HG03354 (cell line): ENCODE measurements around the gene NPHP1.
"Not testable (repeated sequence)": the region's sequence is repeated elsewhere in the genome, so short reads cannot be mapped to it uniquely, and the experiment has no call there.

Experiments used
- ATAC-seq: cut with Tn5 transposase; IDR thresholded peaks from one replicate; pipeline ENCODE4 v1.9.1; 2021; ENCODE audit warnings: mild to moderate bottlenecking; ENCODE audit not compliant: unreplicated experiment, poor library complexity, severe bottlenecking

Gene NPHP1

DNA sequence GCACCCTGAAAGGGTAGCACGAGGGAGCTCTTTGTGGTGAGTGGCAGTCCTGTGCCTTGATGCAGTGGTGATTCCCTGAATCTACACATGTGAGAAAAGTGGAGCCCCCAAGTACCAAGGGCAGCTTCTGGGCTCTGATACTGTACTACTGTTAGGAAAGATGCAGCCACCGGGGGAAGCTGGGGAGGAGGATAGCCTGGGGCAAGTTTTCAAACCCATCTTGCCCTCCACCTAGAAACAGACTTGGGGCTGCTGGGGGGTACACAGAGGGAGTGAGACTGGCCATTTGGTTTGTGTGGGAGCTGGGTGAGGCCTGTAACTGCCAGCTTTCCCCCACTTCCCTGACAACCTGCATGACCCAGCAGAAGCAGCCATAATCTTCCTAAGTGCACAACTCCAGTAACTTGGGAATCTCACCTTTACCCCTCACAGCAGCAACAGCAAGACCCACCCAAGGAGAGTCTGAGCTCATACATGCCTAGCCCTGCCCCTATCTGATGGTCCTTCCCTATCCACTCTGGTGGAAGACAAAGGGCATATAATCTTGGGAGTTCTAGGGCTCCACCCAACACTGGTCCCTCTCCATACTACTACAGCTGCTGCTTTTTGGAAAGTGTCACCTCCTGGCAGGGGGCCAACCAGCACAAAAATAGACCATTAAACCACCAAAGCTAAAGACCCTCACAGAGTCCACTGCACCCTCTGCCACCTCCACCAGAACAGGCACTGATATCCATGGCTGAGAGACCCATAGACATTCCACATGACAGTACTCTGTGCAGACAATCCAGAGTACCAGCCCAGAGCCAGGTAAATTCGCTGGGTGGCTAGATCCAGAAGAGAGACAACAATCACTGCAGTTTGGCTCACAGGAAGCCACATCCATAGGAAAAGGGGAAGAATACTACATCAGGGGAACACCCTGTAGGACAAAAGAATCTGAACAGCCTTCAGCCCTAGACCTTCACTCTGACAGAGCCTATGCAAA lies 97.4 kb downstream of the NPHP1 start:
- no peak for ATAC-seq

DNA sequence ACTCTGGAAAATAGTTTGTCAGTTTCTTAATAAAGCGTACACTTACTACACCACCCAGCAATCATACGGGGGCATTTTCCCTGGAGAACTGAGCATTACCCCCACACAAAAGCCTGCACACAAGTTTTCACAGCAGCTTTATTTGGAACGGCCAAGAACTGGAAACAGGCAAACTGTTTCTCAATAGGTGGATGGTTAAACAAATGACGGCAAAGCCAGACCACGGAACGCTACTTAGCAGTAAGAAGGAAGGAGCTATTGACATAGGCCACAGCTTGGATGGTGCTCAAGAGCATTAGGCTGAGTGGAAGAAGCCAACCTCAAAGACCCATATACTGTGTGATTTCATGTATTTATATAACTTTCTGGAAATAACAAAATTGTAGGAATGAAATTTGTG lies 98.2 kb downstream of the NPHP1 start:
- no peak for ATAC-seq

GRCh38 chr2:110105608-110106467 lies 99.0 kb downstream of the NPHP1 start:
- ATAC-seq = no peak

DNA sequence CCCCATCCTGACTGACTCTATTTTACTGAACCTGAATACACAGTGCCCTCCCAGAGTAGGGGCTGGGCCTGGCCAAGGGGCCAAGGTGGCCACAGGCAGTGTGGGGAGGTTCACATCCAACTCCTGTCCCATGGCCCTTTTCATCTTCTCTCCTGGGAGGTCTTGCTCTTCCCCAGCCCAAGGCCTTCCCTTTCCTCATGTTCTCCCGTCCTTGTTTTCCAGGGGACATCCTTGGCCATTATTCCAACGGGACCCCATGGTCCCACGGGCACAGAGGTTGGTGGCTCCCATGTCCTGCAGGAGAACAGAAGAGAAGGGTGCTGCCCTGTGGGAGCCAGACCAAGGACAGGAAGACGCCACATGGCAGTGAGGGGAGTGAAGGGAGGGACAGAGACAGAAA lies 99.6 kb downstream of the NPHP1 start:
- no peak for ATAC-seq

DNA sequence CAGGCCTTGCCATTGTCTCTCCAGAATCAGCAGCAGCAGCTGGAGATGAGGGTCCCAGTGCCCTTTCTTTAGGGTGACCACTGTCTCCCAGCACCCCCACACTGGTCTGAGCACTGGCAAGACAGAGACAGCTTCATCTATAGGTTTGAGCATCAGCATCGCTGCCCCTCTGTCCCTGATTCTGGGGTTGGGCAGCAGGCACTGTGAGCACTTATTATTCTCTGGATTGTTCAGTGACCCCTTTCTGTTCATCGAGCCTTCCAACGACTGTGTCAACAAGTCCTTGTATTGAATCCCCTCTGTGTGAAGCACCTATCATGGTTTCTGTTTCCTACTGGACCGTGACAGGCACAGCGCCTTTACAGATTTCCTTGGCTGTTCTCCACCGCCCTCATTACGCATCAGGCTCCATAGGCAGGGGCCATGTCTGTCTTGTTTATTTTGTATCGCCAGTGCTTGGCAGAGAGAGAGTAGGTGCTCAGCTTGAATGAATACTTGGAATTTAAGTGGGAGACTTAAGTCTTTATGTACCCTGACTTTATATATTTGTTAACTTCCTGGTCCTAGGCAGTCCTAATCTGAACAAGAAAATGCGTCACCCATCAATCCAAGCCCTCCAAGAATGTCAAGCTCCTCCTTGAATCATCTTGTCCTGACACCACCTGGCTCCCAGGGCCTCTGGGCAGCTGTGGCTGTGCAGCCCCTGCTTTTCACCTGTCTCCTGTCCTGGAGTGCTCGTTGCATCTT lies 100.6 kb downstream of the NPHP1 start:
- ATAC-seq = no peak

DNA sequence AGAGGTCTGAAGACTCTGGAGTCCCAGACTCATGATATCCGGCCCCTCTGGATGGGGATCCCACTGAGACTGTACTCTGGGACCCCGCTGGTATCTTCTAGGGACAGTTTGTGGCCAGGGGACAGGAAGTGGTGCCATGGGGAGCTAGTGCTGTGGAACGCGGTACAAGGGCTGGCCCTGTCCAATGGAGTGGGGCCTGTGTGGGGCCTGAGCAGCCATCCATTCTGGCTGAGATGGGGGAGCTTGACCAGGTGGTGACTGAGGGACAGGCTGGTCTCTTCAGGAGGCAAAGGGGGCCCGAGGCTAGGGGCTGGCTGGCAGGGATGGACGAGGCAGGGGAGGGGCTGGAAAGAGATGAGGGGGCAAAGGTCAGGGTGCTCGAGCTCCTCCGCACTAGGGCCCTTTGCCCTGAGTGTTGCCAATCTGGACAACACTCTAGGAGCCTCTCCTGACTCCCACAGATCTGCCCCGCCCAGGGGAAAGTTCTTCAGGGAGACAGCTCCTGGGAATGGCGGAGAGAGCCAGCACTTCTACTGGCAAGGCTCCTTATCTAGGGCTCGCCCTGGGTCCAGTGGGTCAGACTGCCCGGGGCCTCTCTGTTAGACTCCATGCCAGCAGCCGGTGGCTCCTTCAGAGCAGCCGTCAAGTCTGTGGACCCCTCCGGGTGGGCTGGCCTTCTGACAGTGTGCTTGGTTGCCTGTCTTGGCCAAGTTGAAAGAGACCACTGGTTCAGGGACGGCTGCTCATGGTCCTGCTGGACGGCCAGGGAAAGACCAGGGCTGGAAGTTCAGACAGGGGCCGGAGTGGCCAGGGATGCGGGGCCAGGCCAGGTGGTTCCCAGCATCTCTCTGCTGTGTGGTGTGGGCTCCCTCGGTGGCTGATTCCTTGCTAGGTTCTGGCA lies 101.5 kb downstream of the NPHP1 start:
- ATAC-seq = no peak

- peak; percentile 51 for ATAC-seq
Observed at GRCh38 chr2:110101901-110102803, 102.7 kb downstream of the NPHP1 start.

- ATAC-seq = no peak
Observed at GRCh38 chr2:110101280-110101844, 103.5 kb downstream of the NPHP1 start.

- ATAC-seq = not testable (repeated sequence)
Observed at GRCh38 chr2:110100880-110101279, 103.9 kb downstream of the NPHP1 start.

DNA sequence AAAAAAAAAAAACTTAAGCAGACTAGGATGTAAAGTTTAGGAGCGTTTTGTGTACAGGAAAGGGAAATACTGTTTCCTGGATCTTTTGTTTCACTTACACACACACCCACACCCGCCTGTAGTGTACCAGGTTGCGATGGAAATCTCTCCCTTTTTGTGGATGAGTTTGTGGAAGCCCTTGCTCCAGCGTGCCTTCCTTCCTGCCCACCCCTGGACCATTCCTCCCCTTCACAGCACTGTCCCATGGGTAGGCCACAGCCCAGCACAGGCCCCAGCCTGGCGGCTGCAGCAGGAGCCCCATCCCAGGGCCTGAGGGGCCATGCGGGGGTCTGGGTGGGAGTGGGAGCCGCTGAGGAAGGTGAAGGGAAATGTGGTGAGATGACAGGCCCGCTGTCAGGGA lies 104.3 kb downstream of the NPHP1 start:
- no peak for ATAC-seq

GRCh38 chr2:110099471-110100225 lies 105.2 kb downstream of the NPHP1 start:
- no peak for ATAC-seq

GRCh38 chr2:110099038-110099425 lies 105.8 kb downstream of the NPHP1 start:
- no peak for ATAC-seq

- ATAC-seq = no peak
Observed at GRCh38 chr2:110097506-110098220, 107.2 kb downstream of the NPHP1 start.

- no peak for ATAC-seq
Observed at GRCh38 chr2:110095994-110096633, 108.7 kb downstream of the NPHP1 start.

DNA sequence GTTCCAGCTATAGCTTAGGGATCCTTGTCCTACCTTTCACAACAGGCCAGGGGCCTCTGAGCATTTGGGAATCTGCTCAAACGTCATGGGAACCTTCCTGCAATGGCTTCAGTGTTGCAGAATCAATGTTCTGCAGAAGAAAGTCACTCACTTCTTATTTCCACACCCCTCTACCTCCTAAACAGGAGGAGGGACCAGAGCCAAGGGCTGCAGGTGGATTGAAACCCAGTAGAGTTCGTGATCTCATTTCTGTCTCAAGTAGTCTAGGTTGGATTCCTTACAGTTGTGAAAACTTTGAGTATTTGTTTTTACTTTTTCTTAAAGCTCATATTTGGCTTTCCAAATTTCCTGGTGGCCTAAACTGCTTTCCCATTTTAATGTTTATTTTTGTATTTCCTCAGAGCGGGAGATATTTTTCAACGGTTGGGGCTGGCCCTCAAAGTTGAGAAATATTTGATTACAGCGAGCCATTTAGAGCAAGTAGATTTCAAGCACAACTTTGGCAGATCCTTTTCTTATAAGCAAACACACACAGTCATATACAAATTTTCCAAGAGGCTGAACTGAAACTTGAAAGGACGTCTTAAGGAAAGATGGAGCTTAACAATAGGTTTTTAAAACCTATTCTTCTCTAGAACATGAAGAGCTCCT lies 109.8 kb downstream of the NPHP1 start:
- not testable (repeated sequence) for ATAC-seq
